Measurements from ENCODE around the gene CSF3R. TPM values are rescaled to one million over a fixed set of nuclear protein-coding genes. Genes with fewer than 3 reads are reported as not detected.

CSF3R gene
- total and polyA plus RNA-seq, 2 experiments from 2014 or later, result not detected

DNA sequence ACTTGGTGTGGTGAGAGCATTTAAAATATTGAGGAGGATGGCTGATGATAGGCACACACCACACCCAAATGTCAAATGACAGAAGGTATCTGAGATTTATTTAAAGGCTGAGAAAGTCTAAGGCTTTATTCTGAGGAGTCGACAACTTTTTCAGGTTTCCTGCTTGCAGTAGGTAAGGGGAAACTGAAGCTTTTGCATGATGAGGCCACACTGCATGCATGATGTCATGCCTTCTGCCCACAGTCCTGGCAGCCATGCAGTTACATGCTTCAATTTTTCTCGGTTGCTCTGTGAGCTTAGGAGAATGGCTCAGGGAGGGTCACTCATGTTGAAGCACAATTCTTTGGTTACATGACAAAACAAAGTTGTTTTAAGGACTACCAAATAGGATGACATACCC, 39.4 kb downstream of the CSF3R start (continued):
- TF ChIP-seq, protein P1, sequence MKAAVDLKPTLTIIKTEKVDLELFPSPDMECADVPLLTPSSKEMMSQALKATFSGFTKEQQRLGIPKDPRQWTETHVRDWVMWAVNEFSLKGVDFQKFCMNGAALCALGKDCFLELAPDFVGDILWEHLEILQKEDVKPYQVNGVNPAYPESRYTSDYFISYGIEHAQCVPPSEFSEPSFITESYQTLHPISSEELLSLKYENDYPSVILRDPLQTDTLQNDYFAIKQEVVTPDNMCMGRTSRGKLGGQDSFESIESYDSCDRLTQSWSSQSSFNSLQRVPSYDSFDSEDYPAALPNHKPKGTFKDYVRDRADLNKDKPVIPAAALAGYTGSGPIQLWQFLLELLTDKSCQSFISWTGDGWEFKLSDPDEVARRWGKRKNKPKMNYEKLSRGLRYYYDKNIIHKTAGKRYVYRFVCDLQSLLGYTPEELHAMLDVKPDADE (IDR thresholded peaks at IDR 0.05), result no peak
- TF ChIP-seq, protein P2, sequence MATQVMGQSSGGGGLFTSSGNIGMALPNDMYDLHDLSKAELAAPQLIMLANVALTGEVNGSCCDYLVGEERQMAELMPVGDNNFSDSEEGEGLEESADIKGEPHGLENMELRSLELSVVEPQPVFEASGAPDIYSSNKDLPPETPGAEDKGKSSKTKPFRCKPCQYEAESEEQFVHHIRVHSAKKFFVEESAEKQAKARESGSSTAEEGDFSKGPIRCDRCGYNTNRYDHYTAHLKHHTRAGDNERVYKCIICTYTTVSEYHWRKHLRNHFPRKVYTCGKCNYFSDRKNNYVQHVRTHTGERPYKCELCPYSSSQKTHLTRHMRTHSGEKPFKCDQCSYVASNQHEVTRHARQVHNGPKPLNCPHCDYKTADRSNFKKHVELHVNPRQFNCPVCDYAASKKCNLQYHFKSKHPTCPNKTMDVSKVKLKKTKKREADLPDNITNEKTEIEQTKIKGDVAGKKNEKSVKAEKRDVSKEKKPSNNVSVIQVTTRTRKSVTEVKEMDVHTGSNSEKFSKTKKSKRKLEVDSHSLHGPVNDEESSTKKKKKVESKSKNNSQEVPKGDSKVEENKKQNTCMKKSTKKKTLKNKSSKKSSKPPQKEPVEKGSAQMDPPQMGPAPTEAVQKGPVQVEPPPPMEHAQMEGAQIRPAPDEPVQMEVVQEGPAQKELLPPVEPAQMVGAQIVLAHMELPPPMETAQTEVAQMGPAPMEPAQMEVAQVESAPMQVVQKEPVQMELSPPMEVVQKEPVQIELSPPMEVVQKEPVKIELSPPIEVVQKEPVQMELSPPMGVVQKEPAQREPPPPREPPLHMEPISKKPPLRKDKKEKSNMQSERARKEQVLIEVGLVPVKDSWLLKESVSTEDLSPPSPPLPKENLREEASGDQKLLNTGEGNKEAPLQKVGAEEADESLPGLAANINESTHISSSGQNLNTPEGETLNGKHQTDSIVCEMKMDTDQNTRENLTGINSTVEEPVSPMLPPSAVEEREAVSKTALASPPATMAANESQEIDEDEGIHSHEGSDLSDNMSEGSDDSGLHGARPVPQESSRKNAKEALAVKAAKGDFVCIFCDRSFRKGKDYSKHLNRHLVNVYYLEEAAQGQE (IDR thresholded peaks at IDR 0.05; ENCODE audit: unreplicated experiment), result no peak

DNA sequence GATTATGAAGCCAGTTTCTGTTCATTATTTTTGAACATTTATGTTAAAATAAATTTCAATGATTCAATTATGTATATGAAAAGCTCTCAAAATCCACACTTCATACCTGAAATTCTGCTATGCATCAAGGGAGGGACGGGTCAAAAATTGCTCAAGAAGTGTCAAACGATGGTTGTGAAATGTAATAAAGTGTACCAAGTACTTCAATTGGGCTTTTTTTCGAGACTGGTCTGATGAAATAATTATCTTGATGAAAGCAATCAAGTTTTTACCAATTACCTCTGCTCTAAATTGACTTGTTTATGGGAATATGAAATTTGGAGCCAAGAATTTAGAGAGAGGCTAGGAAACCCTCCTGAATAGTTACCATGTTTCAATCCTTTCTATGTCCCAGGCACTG, 40.4 kb downstream of the CSF3R start:
- no peak for ATAC-seq
- H3K36me3 Mint-ChIP-seq (ENCODE audit: low read depth), result no peaks in the 10 kb centered on the region

More for the DNA sequence above, 40.4 kb downstream of the CSF3R start:
- Mint-ChIP-seq H3K4me3 (no peak overlapping the region), H3K4me1 (peaks cover 22% of the 10 kb centered on the region; the same call in 2 of the 3 replicates), H3K27ac (no peak overlapping the region), H3K27me3 (ENCODE audit: insufficient read depth, low read depth, poor library complexity) (peaks cover 4% of the 10 kb centered on the region), H3K9me3 (no peaks in the 10 kb centered on the region)
- Histone ChIP-seq H3K36me3 (ENCODE audit: insufficient read depth) (no peaks in the 10 kb centered on the region), H3K4me2 (no peak overlapping the region), H3K79me2 (replicated peaks; ENCODE audit: insufficient read depth) (no peaks in the 10 kb centered on the region), H4K20me1 (replicated peaks; ENCODE audit: insufficient read depth) (no peaks in the 10 kb centered on the region), H2AFZ (no peak overlapping the region), H3K9me2 (ENCODE audit: insufficient read depth) (no peaks in the 10 kb centered on the region), H3K27me3 (ENCODE audit: insufficient read depth) (no peaks in the 10 kb centered on the region), H3K4me3 (no peak overlapping the region), H3F3A (replicated peaks; ENCODE audit: low read depth) (no peaks in the 10 kb centered on the region), H3K27ac (ENCODE audit: low read depth) (no peak overlapping the region), H3K4me1 (ENCODE audit: insufficient read depth) (peaks cover 14% of the 10 kb centered on the region)
- DNase-seq (ENCODE audit: low spot score), result no peak
- TF ChIP-seq, protein P1 (IDR thresholded peaks at IDR 0.05), result no peak
- TF ChIP-seq CREB1 (CRISPR knock-in tag; IDR thresholded peaks at IDR 0.05; ENCODE audit: low read depth) (no peak), NANOG (IDR thresholded peaks at IDR 0.05; ENCODE audit: borderline replicate concordance) (no peak), EZH2 (IDR thresholded peaks at IDR 0.05; ENCODE audit: low read depth, unreplicated experiment) (no peak), ZNF114 (CRISPR knock-in tag; IDR thresholded peaks at IDR 0.05) (no peak), EZH2phosphoT487 (IDR thresholded peaks at IDR 0.05; ENCODE audit: unreplicated experiment) (no peak)
- TF ChIP-seq, protein P3, sequence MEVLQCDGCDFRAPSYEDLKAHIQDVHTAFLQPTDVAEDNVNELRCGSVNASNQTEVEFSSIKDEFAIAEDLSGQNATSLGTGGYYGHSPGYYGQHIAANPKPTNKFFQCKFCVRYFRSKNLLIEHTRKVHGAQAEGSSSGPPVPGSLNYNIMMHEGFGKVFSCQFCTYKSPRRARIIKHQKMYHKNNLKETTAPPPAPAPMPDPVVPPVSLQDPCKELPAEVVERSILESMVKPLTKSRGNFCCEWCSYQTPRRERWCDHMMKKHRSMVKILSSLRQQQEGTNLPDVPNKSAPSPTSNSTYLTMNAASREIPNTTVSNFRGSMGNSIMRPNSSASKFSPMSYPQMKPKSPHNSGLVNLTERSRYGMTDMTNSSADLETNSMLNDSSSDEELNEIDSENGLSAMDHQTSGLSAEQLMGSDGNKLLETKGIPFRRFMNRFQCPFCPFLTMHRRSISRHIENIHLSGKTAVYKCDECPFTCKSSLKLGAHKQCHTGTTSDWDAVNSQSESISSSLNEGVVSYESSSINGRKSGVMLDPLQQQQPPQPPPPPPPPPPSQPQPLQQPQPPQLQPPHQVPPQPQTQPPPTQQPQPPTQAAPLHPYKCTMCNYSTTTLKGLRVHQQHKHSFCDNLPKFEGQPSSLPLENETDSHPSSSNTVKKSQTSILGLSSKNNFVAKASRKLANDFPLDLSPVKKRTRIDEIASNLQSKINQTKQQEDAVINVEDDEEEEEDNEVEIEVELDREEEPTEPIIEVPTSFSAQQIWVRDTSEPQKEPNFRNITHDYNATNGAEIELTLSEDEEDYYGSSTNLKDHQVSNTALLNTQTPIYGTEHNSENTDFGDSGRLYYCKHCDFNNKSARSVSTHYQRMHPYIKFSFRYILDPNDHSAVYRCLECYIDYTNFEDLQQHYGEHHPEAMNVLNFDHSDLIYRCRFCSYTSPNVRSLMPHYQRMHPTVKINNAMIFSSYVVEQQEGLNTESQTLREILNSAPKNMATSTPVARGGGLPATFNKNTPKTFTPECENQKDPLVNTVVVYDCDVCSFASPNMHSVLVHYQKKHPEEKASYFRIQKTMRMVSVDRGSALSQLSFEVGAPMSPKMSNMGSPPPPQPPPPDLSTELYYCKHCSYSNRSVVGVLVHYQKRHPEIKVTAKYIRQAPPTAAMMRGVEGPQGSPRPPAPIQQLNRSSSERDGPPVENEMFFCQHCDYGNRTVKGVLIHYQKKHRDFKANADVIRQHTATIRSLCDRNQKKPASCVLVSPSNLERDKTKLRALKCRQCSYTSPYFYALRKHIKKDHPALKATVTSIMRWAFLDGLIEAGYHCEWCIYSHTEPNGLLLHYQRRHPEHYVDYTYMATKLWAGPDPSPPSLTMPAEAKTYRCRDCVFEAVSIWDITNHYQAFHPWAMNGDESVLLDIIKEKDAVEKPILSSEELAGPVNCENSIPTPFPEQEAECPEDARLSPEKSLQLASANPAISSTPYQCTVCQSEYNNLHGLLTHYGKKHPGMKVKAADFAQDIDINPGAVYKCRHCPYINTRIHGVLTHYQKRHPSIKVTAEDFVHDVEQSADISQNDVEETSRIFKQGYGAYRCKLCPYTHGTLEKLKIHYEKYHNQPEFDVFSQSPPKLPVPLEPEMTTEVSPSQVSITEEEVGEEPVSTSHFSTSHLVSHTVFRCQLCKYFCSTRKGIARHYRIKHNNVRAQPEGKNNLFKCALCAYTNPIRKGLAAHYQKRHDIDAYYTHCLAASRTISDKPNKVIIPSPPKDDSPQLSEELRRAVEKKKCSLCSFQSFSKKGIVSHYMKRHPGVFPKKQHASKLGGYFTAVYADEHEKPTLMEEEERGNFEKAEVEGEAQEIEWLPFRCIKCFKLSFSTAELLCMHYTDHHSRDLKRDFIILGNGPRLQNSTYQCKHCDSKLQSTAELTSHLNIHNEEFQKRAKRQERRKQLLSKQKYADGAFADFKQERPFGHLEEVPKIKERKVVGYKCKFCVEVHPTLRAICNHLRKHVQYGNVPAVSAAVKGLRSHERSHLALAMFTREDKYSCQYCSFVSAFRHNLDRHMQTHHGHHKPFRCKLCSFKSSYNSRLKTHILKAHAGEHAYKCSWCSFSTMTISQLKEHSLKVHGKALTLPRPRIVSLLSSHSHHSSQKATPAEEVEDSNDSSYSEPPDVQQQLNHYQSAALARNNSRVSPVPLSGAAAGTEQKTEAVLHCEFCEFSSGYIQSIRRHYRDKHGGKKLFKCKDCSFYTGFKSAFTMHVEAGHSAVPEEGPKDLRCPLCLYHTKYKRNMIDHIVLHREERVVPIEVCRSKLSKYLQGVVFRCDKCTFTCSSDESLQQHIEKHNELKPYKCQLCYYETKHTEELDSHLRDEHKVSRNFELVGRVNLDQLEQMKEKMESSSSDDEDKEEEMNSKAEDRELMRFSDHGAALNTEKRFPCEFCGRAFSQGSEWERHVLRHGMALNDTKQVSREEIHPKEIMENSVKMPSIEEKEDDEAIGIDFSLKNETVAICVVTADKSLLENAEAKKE (CRISPR knock-in tag; IDR thresholded peaks at IDR 0.05), result no peak
